GM12892 (cell line): ENCODE measurements around the gene BAIAP2.

ENCODE experiments used
- POLR2A ChIP-seq: IDR thresholded peaks from 2 replicates; pipeline ENCODE4 v1.6.1; 2011; ENCODE audit warnings: low read depth, low read length, control low read depth
- POLR2AphosphoS5 ChIP-seq: IDR thresholded peaks from 2 replicates; pipeline ENCODE4 v1.6.1; 2011; ENCODE audit warnings: low read depth, low read length, control low read depth
- TAF1 ChIP-seq: IDR thresholded peaks from 2 replicates; pipeline ENCODE4 v1.6.1; 2011; ENCODE audit warnings: low read depth, mild to moderate bottlenecking, control low read depth, low read length, borderline replicate concordance

DNA sequence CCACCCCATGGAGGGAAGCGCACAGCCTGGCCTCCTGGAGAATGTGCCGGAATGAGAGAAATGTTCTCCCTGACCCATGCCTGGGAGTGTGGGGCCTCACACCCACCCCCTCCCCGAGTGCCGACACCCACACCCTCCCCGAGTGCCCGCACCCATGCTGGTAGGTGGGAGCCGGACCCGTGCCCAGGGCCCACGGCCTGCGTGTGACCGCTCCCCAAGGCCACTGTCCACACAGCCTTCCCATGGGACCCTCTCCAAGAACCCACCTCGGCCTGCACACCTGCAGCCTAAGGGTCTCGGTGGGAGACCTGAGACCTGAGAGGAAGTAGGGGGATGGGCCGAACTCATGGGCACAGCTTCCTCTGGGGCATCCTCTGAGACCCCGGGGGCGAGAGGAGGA is 127.0 kb downstream of the BAIAP2 start:
- TF ChIP-seq TAF1 (no peak), POLR2A (no peak), POLR2AphosphoS5 (no peak)
